SK-N-MC (cell line): ENCODE data around the gene IL4R.

Source experiments
- EZH2 ChIP-seq: fragments of 200-600 bp; sonication (generic); IDR thresholded peaks from one replicate; pipeline ENCODE4 v1.6.1; 2017; ENCODE audit warnings: antibody characterized with exemption
- POLR2AphosphoS5 ChIP-seq: IDR thresholded peaks from 2 replicates; pipeline ENCODE4 v1.6.1; 2012; ENCODE audit warnings: mild to moderate bottlenecking, low read depth, low read length, borderline replicate concordance

DNA sequence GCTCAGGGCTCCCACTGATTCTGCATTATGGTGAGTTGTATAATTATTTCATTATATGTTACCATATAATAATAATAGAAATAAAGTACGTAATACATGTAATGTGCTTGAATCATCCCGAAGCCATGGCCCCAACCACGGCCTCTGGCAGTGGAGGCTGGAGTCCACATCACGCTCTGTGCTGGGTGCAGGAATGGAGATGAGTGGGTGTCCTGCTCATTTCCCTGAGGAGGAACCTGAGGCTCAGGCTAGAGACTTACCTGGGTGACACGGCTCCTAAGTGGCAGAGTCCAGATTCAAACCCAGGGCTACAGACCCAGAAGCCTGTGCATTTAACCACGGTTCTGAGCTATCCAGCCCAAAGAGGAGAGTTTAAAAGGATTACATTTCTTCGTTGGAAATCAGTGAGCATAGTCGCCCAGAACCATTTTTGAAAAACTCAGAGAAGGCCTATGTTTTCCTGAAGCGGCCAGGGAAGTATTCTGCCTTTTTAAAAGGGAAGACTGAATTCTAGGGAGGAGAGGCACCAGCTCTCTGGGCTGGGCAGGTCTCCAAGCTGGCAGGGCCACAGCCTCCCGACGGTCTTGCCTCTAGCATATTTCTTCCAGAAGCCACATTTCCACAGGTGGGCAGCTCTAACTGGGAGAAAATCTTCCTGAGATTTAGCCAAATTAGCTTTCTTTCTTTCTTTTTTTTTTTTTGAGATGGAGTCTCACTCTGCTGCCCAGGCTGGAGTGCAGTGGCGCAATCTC, 6.7 kb downstream of the IL4R start:
- TF ChIP-seq POLR2AphosphoS5, result no peak
- no peak for TF ChIP-seq EZH2
